ENCODE data around the gene NDUFS6.

DNA sequence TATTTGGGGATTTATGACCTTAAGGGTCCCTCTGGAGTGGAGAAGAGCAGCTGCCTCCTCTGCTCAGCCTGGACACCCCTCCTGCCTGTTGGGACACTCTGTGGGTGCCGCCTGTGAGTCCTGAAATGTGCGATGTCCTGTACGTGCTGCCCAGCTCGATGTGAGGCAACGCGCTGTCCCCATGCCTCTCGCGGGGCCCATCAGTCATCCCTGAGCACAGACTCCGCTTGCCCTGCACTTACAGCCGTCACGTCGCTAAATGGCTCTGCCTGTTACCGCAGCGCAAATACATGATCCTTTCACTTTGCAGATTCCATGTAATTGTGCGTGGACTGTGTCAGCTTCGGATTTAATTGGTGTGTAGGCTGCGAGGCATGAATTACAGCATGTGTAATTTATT lies 54.4 kb downstream of the NDUFS6 start:
- TF ChIP-seq POLR2AphosphoS5 (IDR thresholded peaks at IDR 0.05; ENCODE audit: low read depth), result no peak
- TF ChIP-seq, protein P1, sequence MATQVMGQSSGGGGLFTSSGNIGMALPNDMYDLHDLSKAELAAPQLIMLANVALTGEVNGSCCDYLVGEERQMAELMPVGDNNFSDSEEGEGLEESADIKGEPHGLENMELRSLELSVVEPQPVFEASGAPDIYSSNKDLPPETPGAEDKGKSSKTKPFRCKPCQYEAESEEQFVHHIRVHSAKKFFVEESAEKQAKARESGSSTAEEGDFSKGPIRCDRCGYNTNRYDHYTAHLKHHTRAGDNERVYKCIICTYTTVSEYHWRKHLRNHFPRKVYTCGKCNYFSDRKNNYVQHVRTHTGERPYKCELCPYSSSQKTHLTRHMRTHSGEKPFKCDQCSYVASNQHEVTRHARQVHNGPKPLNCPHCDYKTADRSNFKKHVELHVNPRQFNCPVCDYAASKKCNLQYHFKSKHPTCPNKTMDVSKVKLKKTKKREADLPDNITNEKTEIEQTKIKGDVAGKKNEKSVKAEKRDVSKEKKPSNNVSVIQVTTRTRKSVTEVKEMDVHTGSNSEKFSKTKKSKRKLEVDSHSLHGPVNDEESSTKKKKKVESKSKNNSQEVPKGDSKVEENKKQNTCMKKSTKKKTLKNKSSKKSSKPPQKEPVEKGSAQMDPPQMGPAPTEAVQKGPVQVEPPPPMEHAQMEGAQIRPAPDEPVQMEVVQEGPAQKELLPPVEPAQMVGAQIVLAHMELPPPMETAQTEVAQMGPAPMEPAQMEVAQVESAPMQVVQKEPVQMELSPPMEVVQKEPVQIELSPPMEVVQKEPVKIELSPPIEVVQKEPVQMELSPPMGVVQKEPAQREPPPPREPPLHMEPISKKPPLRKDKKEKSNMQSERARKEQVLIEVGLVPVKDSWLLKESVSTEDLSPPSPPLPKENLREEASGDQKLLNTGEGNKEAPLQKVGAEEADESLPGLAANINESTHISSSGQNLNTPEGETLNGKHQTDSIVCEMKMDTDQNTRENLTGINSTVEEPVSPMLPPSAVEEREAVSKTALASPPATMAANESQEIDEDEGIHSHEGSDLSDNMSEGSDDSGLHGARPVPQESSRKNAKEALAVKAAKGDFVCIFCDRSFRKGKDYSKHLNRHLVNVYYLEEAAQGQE (IDR thresholded peaks at IDR 0.05; ENCODE audit: insufficient replicate concordance, low read depth), result no peak
- TF ChIP-seq CTCF (IDR thresholded peaks at IDR 0.05; ENCODE audit: insufficient read depth, low read length), result no peak
- no peak for TF ChIP-seq GABPA (IDR thresholded peaks at IDR 0.05; ENCODE audit: low read depth)

Data from HL-60 (cell line).